ENCODE results near the gene CTTN. TPM values are rescaled to one million over a fixed set of nuclear protein-coding genes. Genes with fewer than 3 reads are reported as not detected.

The CTTN gene
- total and polyA plus RNA-seq, 3 donors from 2014 or later: 136 to 377 (median 354) TPM

GRCh38 chr11:70467201-70468085, 69.1 kb downstream of the CTTN start:
- TF ChIP-seq POLR2A (IDR thresholded peaks at IDR 0.05) (no peak), CTCF (IDR thresholded peaks at IDR 0.05) (peak; percentile 79 to 91 (median 82))
- H3K4me1 ChIP-seq: no peaks in the 10 kb centered on the region
- WGBS, 2 donors: 44 to 49% methylated on average over 16 to 20 of the region's 20 CpGs
- H3K27me3 ChIP-seq: no peaks in the 10 kb centered on the region
- no peak overlapping the region for H3K4me3 ChIP-seq
- intact Hi-C loops (cut with DNase I; ENCODE audit: low total_unique reads): loop anchor here (10.0 kb wide), 1 partner anchor 287 kb away; no protein-coding TSS in a partner anchor
- DNase-seq: peak; percentile 78
- H3K27ac ChIP-seq: no peak overlapping the region
- H3K36me3 ChIP-seq (ENCODE audit: low read depth, missing control alignments): no peaks in the 10 kb centered on the region
- H3K9me3 ChIP-seq: no peaks in the 10 kb centered on the region

- DNase-seq: no peak
- no peak overlapping the region for H3K4me3 ChIP-seq
- H3K36me3 ChIP-seq (ENCODE audit: low read depth, missing control alignments): no peaks in the 10 kb centered on the region
- intact Hi-C loops (cut with DNase I; ENCODE audit: low total_unique reads): loop anchor here (10.0 kb wide), 1 partner anchor 286 kb away; no protein-coding TSS in a partner anchor
- no peaks in the 10 kb centered on the region for H3K27me3 ChIP-seq
- H3K27ac ChIP-seq: no peak overlapping the region
- no peaks in the 10 kb centered on the region for H3K9me3 ChIP-seq
- no peaks in the 10 kb centered on the region for H3K4me1 ChIP-seq
- WGBS, 2 donors: 58 to 64% methylated on average over 19 of the region's 19 CpGs
- TF ChIP-seq CTCF (IDR thresholded peaks at IDR 0.05) (no peak), POLR2A (IDR thresholded peaks at IDR 0.05) (no peak)
Measured at GRCh38 chr11:70468256-70469195, 70.2 kb downstream of the CTTN start.

- no peaks in the 10 kb centered on the region for H3K4me1 ChIP-seq
- no peaks in the 10 kb centered on the region for H3K36me3 ChIP-seq (ENCODE audit: low read depth, missing control alignments)
- no peak overlapping the region for H3K27ac ChIP-seq
- no peak overlapping the region for H3K4me3 ChIP-seq
- no peaks in the 10 kb centered on the region for H3K27me3 ChIP-seq
- WGBS, 2 donors: 73 to 74% methylated on average over 6 of the region's 6 CpGs
- intact Hi-C loops (cut with DNase I; ENCODE audit: low total_unique reads): no loop called here
- no peaks in the 10 kb centered on the region for H3K9me3 ChIP-seq
- DNase-seq: no peak
- TF ChIP-seq POLR2A (IDR thresholded peaks at IDR 0.05) (no peak), CTCF (IDR thresholded peaks at IDR 0.05) (no peak)
Measured at GRCh38 chr11:70470127-70470526, 71.8 kb downstream of the CTTN start.

GRCh38 chr11:70471254-70471653, 72.9 kb downstream of the CTTN start:
- H3K4me3 ChIP-seq: no peak overlapping the region
- no peak for TF ChIP-seq POLR2A (IDR thresholded peaks at IDR 0.05)
- no peak for TF ChIP-seq CTCF (IDR thresholded peaks at IDR 0.05)
- intact Hi-C loops (cut with DNase I; ENCODE audit: low total_unique reads): no loop called here
- H3K27me3 ChIP-seq: no peaks in the 10 kb centered on the region
- WGBS, 2 donors: 48 to 63% methylated on average over 7 of the region's 7 CpGs
- no peak for DNase-seq
- H3K36me3 ChIP-seq (ENCODE audit: low read depth, missing control alignments): no peaks in the 10 kb centered on the region
- no peak overlapping the region for H3K27ac ChIP-seq
- H3K9me3 ChIP-seq: no peaks in the 10 kb centered on the region
- H3K4me1 ChIP-seq: no peaks in the 10 kb centered on the region

Data from testis (tissue), 3 donors.